ENCODE results near the gene GBF1.
"Not testable (repeated sequence)": the region's sequence is repeated elsewhere in the genome, so short reads cannot be mapped to it uniquely, and the experiment has no call there.

The GBF1 gene

DNA sequence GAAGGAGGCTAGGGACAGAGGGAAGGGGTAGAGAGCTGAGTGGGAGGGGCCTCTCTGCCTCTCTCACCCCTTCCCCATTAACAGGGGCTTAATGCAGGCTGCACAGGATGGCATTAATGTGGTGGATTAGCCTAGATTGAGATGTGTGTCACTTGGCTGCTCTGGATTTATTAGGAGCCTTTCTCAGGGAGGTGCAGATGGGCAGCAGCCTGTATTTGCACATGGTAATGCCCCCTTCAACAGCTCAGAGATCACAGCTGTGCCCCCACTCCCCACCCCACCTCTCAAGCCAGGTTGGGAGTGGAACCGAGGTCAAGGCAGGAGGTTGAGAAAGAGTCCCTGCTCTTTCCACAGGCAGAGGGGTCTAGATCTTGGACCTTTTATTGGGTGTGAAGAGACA is 11.3 kb upstream of the GBF1 start:
- DNase-seq (ENCODE audit: low spot score): no peak

DNA sequence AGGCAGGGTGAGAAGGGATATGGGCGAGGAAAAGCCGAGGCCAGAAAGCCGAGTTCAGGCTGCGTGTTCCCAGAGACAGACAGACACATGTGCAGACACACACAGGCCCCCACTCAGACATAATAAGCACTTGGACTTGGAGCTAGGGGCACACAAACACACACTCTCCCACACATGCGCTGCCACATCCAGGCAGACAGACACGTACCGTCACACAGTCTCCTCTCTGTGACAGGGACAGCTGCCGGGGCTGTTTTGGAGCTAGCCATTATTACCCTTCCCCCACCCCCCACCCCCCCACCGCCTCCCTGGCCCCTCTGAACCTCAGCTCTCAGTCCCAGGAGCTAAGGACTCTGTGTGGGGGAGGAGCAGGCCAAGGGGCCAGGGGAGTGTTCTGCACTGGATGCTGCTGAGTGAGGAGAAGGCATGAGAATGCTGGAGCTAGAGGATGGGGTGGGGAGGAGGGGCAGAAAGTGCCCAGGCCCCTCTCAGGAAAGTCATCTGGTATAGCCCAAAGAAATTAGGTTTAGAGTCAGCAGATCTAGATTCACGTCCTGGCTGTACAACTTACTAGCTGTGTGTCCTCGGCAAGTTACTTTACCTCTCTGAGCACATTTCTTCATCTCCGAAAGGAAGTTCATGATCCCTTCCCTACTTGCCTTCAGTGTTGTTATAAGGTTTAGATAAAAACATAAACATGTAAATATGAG is 10.3 kb upstream of the GBF1 start:
- DNase-seq (ENCODE audit: low spot score): no peak

DNA sequence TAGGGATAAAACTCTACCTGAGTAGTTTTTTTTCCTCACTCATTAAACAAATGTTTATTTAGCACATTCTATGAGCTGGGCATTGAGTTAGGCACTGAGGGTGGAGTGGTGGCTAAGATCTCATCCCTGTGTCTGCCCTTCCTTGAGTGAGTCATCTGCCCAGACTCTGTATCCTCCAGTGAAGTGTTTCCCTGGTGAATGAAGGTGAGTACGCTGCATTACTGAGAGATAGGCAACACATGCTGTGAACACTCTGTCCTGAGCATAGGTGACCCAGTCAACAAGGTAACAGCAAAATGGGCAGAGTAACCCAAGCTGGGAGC is 9.8 kb upstream of the GBF1 start:
- no peak for DNase-seq (ENCODE audit: low spot score)

DNA sequence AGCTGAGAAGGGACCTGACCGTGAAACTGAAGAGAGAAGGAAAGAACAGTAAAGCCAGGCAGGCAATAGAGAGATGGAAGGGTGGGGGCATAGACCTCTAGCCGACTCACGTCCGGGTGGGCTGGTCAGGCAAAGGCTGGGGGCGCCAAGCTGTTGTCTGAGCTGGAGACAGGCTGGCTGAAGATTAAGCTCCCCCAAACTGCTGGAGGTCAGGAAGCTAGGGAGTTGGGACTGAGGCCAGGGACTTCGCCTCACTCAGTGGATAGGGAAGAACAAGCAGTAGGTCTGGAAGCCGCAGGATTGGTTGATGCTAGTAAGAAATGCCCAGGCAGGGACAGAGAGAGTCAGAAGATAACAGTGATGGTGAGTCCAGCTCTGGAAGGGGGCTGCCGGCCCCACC is 9.3 kb upstream of the GBF1 start:
- DNase-seq (ENCODE audit: low spot score): no peak

DNA sequence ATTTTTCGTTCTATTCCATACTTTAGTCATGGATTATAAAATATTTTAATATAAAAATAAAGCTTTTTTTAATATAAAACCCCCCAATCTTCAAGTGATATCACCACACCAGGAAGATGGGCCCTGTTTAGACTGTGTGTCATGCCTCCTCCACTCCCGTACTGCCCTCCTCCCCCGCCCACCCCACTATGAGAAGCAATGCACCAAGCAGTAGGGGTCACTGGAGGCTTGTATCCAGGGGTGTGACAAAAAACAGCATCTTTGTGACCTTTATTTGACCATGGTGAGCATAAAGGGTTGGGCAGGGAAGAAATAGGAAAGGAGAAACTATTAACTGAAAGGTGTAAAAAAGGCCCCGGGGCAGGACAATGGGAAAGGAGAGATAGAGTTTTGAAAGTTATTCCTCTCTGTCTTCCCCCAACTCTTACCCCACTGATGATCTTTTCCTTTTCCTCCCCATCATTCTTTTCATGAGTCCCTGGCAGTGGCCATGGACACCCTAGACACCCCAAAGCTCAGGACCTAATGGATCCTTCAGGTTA is 7.5 kb upstream of the GBF1 start:
- DNase-seq (ENCODE audit: low spot score): no peak

DNA sequence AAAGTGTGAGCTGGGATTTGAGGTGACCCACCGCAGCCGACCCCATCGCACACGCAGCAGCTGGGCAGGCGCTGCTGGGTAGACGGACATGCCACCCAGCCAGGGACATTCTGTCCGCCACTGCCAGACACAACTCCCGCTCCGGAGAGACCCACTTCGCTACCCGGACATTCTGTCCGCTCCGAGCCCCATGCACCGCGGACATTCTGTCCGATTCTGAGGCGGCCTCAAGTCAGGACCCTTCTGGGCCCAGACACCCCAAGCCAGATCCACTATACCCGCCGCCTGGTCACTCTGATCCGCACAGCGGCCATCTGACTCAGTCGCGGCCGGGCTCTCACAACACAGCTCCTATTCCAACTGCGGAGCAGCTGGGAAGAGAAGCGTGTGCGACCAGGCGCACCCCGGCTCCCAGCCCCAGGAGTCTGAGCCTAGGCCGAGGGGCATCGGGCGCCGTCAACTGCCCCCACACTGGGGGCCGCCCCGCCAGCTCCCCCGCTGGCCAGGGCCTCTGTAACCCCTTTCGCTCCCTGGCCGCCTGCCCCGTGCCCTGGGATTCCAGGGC is 4.8 kb upstream of the GBF1 start:
- DNase-seq (ENCODE audit: low spot score): no peak

DNA sequence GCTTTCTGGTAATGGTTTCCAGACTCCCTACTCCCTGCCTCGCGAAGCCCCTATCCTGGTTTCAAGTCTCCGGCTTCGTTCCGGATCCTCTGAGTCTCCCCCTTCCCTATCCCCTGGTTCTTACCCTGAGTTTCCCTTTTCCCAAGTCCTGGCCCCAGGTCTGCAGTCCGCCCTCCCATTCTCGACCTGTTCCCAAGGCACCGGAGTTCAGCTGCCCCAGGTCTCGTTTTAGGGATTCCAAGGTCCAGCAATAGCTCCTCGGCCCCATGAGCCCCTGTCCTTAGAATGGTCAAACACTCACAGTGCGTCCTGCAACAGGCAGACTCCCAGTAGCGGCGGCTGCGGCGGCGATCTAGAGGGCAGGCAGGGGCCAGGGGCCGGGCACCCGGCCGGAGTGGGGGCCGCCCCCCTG is 4.3 kb upstream of the GBF1 start:
- no peak for DNase-seq (ENCODE audit: low spot score)

DNA sequence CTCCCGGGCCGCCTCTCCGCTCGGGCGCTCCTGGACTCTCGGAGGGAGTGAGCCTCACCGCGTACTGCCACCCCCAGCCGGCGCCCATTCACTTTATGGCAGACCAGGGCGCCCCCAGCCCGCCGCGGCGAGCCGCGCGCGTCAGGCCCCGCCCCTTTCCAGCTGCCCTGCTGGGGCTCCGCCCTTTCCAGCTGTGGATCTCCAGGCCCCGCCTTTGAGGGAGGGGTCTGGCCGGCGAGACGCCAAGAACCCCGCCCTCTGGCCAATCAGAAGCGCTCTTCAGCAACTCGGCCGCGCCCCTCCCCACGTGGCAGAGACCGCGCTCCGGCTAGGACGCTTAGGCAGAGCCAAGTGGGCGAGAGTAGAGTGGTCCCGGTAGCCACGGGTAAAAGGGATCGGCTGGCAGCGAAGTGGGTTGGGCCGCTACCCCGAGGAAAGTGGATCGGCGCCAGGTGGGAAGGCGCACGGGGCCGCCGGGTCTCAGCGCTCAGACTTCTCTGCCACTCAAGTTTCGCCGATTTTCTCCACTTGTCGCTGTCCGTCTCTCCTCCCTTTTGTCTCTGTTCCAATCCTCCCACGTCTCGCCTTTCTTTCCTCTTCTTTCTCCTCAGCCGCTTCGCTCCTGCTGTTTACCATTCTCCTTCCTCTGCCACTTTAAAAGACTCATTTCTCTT is 3.8 kb upstream of the GBF1 start, which contains the start of gene PITX3:
Gene PITX3 (minus strand): TSS at position 69 of the 674 bp plus-strand sequence. CDS start 9,432 bp downstream, outside the sequence.
- peak; percentile 90 for DNase-seq (ENCODE audit: low spot score)

DNA sequence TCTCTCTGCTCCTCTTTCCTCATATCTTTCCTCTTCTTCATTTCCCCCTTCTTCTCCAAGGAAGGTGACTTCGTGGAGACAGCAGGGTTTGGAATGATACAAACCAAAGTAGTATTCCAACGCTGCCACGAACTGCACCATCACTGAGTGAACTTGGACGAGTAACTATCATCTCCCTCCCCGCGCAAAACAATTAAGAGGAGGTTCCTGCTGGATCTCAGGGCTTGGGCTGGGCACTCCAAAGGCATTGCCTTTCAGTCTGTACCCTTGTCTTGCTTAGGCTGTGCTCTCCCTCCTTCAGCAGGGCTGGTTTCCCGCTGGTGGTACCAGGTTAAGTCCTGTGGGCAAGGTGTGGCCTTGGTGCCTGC is 3.2 kb upstream of the GBF1 start:
- no peak for DNase-seq (ENCODE audit: low spot score)

DNA sequence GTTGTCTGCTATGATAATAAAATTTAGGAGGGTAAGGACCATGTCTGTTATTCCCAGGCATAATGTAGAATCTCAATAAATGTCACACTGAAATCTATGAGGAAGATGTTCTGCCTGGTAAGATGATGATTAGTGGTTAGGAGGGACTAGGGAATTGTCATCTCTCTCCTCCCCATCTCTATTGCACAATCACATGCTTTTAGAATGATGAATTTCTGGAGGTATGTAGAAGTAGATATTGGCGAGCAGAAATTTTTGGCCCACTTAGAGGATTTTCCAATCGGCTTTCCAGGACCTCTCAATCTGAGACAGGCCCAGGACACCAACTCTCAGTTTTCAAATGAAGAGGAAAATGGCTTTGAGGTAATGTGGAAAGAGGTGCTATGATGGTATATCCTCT is 2.0 kb upstream of the GBF1 start:
- no peak for DNase-seq (ENCODE audit: low spot score)

DNA sequence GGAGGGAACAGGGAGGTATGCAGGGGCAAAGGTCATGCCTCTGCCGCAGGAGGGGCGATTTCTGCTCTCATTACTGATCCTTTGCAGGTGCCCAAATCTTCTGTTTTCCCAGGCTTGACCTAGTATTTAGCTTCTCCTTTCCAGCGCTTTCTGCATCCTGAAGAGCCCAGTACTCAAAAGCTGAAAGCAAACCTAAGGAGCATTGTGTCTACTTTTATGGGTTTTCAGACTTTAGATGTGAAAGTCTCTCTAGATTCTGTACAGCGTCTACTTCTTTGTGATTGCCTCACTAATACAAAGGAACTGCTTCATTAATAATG is 560 bp downstream of the GBF1 start:
- DNase-seq (ENCODE audit: low spot score): no peak

DNA sequence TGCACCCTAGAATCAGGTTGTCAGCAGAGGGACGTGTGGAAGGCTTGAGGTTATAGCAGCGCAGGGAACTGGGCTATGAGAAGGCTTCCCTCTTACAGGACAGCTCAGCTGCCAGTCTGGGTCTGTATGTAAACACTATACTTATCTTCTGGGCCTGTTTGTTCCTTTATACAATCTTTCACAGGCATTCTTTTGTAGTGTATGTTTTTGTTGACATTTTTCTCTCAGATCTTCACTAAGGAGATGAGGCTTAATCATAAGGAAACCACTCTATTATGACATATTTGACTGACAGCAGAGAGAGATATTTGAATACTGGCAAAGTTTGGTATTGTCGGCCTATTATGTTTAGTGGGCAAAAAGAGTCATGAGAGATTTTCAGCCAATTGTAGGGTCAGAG is 929 bp downstream of the GBF1 start:
- no peak for DNase-seq (ENCODE audit: low spot score)

DNA sequence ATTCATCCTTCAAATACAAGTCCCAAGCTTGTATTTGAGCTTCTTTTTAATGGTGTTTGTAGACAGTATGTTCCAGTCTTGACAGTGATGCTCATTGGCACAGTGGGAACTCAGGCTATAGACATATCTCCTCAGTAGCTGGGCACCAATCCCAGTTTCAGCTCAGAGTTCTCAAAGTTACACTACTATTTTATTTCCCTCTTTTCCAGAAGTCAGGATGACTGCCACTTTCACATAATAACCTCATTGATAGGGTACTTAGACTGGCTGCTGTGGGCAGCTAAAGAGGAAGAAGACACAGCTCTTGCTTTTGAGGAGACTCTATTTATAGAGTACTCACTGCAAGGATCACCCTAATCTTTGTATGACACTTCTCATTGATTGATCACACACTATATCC is 2.4 kb downstream of the GBF1 start:
- no peak for DNase-seq (ENCODE audit: low spot score)

DNA sequence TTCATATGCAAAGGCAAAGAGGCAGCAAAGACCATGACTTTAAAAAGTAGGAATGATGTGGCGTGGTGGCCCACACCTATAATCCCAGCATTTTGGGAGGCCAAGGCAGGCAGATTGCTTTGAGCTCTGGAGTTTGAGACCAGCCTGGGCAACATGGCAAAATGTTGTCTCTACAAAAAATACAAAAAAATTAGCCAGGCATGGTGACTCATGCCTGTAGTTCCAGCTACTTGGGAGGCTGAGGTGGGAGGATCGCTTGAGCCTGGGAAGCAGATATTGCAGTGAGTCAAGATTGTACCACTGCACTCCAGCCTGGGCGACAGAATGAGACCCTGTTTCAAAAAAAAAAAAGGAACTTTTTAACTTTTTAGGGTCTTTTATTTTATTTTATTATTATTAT is 7.2 kb downstream of the GBF1 start:
- not testable (repeated sequence) for DNase-seq (ENCODE audit: low spot score)

DNA sequence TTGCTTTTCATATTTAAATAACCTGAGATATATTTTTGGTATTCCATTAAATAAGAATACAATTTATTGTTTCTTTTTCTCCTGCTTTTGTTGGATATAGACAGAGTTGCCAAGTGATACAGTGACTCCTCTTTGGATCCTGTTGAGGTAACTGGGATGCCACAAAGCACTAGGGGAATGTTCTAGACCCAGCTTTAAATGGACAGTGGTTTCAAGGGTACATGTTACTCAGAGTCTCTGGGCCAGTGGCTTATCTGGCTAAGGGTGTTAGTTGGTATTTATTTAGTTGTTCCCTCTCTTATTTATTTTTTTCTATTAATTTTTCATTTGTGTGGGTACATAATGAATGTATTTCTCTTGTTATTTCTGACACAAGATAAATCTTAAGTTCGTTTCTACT is 9.1 kb downstream of the GBF1 start:
- no peak for DNase-seq (ENCODE audit: low spot score)

DNA sequence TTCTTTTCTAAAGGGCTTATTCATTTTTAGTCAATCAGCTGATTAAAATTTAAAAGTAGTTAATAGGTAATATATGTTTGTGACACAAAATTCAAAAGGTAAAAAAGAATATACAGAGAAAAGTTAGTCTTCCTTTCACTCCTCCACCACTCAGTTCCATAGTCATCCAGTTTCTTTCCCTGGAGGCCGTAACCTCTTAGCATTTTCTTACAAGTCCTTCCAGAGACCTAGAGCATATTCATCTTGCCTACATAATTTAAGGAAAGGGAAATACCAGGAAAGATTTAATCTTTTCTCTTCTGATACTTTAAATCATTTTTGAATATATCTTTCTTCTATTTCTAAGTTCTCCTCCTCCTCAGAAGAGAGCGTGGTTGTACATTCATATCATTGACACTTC is 10.1 kb downstream of the GBF1 start:
- no peak for DNase-seq (ENCODE audit: low spot score)

DNA sequence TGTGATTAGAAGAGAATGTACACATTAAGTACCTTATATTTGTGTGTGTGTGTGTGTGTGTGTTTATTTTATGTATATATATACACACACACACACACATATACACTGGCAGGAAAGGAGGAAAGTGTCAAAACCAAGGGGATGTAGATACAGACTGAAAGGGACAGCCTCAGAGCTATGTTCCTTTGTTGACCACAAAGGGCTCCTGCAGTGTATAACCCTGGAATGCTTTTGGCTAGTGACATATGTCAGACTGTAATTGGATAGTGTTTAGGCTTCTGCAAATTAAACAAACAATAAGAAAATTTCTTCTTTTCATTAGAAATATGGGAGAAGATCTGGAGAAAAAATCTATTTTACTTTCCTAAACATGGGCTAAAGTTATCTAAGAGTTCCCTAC is 15.9 kb downstream of the GBF1 start:
- no peak for DNase-seq (ENCODE audit: low spot score)

DNA sequence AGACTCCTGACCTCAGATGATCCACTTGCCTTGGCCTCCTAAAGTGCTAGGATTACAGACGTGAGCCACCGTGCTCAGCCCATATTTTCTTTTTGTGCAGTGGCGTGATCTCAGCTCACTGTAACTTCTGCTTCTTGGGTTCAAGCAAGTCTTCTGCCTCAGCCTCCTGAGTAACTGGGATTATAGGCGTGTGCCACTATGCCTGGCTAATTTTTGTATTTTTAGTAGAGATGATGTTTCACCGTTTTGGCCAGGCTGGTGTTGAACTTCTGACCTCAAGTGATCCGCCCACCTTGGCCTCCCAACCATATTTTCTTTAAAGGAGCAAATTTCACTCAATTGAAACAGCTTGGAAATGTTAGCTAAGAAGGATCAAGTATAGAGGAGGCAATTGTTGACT is 16.5 kb downstream of the GBF1 start:
- DNase-seq (ENCODE audit: low spot score): no peak

DNA sequence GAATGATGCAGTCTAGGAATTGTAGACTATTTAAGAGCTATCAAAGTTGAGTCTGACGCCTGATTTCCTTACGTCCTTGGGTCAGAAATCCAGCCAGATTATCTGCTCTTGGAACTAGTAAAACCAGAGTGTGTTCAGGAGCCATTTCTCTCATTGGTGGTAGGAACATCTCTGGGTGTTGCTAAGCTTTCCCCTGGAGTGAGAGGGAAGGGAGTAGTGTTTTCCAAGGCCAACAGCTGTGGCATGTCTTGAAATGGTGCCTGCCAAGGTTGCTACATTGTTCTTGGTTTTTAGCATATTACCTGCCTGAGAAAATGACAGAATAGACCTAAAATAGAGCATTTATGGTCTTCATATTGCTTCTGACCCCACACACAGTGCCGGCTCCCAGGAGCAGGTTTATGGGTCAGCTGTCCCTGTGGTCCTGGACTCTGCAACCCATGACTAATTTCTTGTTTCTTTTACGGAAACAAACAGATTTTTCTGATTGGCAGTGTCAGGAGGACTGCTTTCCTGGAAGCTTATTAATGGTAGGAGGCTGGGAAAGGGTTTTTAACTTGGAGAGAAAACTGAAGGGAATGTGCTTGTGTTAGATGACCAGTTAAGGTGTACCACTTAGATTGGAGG is 17.5 kb downstream of the GBF1 start:
- DNase-seq (ENCODE audit: low spot score): no peak

DNA sequence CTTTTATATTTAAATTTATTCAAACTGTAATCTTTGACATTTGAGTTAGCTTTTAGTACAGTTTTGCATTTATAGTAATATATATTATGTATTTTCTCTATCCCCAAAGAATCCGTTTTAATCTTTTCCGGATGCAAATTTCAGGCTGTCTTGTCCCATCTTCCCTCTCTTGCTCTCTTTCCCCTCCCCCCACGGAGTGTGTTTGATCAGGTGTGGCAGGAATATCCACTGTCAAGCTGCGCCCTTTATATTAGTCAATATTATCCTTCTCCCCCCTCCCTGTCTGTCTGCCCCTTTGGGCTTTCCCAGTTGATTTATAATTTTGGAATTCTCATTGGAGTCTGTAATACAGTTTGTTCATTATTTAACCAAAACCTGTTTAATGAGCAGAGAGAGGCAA is 19.0 kb downstream of the GBF1 start:
- DNase-seq (ENCODE audit: low spot score): no peak

DNA sequence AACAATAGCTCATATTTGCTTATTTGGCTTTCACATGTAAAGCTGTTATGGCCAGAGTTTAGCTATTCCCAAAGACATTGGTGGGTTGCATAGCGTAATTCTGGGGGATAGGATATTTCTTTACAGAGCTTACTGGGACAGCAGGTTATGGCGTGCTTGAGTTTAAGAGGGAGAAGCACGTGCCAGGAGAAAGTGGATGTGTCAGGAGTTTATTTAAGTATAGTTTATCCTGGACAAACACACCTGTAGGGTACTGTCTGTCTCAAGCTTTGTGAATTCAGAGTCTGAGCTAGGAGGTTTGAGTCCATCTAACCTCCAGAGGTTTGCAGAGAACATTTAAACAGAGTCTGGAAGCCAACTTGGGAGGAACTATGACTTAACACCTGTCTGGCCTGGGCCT is 21.3 kb downstream of the GBF1 start:
- DNase-seq (ENCODE audit: low spot score): no peak

DNA sequence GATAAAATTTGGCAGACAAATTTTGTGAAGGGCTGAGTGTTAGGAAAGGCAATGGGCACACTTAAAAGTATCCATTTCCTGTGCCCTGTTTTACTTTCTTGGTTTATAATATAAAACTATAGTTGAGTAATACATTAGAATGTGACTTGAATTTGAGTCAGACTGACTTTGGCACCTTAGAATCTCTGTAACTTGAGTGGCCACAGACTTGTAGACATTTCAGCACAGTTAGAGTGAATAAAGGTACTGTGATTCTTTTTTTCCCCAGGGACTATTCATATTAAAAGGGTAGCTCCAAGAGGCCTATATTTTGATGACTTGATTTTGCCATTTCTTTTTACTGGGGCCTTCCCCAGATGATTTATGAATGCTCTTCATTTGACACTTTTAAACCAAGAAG is 22.4 kb downstream of the GBF1 start:
- DNase-seq (ENCODE audit: low spot score): no peak

DNA sequence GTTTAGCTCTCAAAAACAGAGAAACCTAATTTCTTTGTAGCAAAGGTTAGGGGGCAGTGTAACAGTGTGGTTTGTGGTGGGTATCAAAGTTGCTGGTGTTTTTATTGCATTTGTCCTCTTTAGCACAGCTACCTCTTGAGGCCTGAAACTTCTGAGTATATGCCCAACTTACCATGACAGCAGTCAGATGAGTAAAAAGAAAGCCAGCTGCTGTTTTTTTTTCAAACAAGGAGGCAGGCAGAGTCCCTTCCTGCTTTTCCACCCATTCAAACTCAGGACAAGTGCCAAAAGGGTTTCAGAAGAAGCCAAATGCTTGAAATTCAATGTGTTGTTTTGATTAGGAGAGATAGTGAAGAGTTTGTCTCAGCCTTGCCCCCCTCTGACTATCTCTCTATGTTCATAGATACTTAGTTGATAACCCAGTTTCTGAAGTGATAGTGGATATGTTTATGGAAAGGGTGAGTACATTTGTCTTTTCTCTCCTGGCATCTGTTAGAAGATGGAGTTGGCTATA is 23.1 kb downstream of the GBF1 start:
- no peak for DNase-seq (ENCODE audit: low spot score)
